Esophagus (tissue), 2 donors: ENCODE results near the gene PAX7. TPM values are rescaled to one million over a fixed set of nuclear protein-coding genes. Genes with fewer than 3 reads are reported as not detected.

ENCODE experiments used
- H3K27ac ChIP-seq, 2 donors: one replicate each; pipeline ENCODE4 v1.5.1; 2013; ENCODE audit warnings: low read depth in 2 of 2, mild to moderate bottlenecking in 2 of 2, inconsistent platforms in 1 of 2, low read length in 1 of 2, moderate library complexity in 1 of 2
- H3K27me3 ChIP-seq, 2 donors: one replicate each; pipeline ENCODE4 v1.6.1; 2013; ENCODE audit warnings: low read length in 2 of 2, control low read depth in 1 of 2, mild to moderate bottlenecking in 1 of 2; ENCODE audit not compliant: insufficient read depth in 2 of 2, control insufficient read depth in 1 of 2
- H3K36me3 ChIP-seq, 2 donors: one replicate each; pipeline ENCODE4 v1.6.1; 2013; ENCODE audit warnings: low read length in 1 of 2; ENCODE audit not compliant: control insufficient read depth in 2 of 2, insufficient read depth in 2 of 2
- H3K4me1 ChIP-seq, 2 donors: one replicate each; pipeline ENCODE4 v1.6.1; 2013; ENCODE audit warnings: low read length in 1 of 2; ENCODE audit not compliant: control insufficient read depth in 2 of 2, insufficient read depth in 2 of 2
- H3K4me3 ChIP-seq, 2 donors: one replicate each; pipeline ENCODE4 v1.5.1; 2013; ENCODE audit warnings: low read length in 2 of 2, mild to moderate bottlenecking in 2 of 2, low read depth in 1 of 2, moderate library complexity in 1 of 2
- H3K9me3 ChIP-seq, 2 donors: one replicate each; pipeline ENCODE4 v1.6.1; 2013; ENCODE audit warnings: mild to moderate bottlenecking in 2 of 2, low read depth in 1 of 2, low read length in 1 of 2, moderate library complexity in 1 of 2; ENCODE audit not compliant: control insufficient read depth in 2 of 2, insufficient read depth in 1 of 2
- WGBS, 2 donors: extraction: QIAGEN DNeasy Blood & Tissue Kit; methylation state at CpG; one replicate each; pipeline ENCODE4 v1.1.7; 2013; 5-methylcytosine and 5-hydroxymethylcytosine counted together
- polyA plus RNA-seq, 2 donors: library from polyadenylated mRNA; stranded (reverse); fragments of 200-250 nt; gene quantifications; one replicate each; pipeline ENCODE4 v1.2.3, GENCODE V29; 2013
- donor health status: healthy with polysubstance abuse.
- donor health status: Bipolar disorder and iron deficiency.

PAX7 gene
- polyA plus RNA-seq, 2 donors = not detected

DNA sequence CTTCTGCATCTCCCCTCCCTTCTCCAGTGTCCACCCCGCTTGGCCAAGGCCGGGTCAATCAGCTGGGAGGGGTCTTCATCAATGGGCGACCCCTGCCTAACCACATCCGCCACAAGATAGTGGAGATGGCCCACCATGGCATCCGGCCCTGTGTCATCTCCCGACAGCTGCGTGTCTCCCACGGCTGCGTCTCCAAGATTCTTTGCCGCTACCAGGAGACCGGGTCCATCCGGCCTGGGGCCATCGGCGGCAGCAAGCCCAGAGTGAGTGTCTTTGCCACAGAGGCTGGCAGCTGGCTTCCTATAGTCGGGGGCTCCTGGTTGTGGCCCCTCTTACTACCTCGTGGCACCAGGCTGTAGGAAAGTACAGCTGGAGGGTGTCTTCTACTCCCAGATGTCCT lies 3.6 kb downstream of the PAX7 start:
- Histone ChIP-seq H3K4me1 (no peaks in the 10 kb centered on the region), H3K36me3 (no peaks in the 10 kb centered on the region), H3K27ac (no peak overlapping the region), H3K27me3 (peaks cover 28 to 49% of the 10 kb centered on the region in 2 donors), H3K9me3 (no peaks in the 10 kb centered on the region), H3K4me3 (no peak overlapping the region)
- 13 to 19% methylated on average over 16 of the region's 16 CpGs for WGBS, 2 donors

DNA sequence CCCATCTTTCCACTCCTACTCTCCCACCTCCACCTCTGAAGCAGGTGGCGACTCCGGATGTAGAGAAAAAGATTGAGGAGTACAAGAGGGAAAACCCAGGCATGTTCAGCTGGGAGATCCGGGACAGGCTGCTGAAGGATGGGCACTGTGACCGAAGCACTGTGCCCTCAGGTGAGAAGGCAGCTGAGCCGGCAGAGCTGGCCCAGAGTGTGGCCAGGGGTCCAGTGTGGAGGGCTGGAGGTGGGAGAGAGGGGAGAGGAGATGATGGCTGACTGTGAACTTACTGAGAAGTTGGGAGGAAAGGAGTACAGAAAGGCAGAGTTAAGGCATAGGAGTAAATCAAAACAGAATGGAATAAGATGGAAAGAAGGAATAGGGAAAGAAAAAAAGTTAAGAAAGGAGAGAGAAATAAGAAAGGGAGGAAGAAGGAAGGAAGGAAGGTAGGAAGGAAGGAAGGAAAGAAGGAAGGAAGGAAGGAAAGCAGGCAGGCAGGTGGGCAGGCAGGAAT lies 4.5 kb downstream of the PAX7 start:
- H3K36me3 ChIP-seq = no peaks in the 10 kb centered on the region
- H3K27ac ChIP-seq = no peak overlapping the region
- WGBS, 2 donors = 10 to 11% methylated on average over 5 of the region's 5 CpGs
- H3K9me3 ChIP-seq = no peaks in the 10 kb centered on the region
- H3K4me1 ChIP-seq = no peaks in the 10 kb centered on the region
- no peak overlapping the region for H3K4me3 ChIP-seq
- H3K27me3 ChIP-seq = peaks cover 26 to 51% of the 10 kb centered on the region in 2 donors

DNA sequence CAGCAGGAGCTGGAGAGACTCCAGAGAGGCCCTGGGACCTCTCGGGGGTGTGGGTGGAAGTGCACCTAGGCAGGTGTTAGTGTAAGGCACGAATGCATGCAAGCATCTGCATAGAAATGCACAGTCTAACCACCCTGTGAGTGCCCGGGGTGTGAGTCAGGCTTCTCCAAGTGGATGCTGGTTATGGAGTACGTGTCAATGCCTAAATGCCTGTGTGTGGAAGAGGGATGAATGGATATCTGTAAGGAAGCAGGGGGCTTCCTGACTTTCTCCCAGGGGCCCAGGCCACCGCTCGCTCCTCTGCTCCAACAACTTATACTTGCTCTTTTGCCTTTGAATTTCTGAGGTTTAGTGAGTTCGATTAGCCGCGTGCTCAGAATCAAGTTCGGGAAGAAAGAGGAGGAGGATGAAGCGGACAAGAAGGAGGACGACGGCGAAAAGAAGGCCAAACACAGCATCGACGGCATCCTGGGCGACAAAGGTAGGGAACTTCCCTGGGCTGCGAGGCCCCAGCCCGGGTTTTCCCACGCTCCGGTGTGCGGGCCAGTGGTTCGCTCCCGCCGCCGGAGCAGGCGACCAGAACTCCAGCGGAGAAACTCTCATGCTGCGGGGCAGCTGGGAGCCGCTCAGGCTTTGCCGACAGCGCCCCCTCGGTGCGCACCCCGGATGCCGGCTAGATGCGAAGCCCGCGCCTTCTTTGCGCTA lies 5.4 kb downstream of the PAX7 start:
- Histone ChIP-seq H3K36me3 (no peaks in the 10 kb centered on the region), H3K27me3 (peaks cover 19 to 52% of the 10 kb centered on the region in 2 donors), H3K27ac (no peak overlapping the region), H3K4me1 (no peaks in the 10 kb centered on the region), H3K9me3 (no peaks in the 10 kb centered on the region), H3K4me3 (no peak overlapping the region)
- WGBS, 2 donors = 7 to 9% methylated on average over 40 of the region's 40 CpGs

DNA sequence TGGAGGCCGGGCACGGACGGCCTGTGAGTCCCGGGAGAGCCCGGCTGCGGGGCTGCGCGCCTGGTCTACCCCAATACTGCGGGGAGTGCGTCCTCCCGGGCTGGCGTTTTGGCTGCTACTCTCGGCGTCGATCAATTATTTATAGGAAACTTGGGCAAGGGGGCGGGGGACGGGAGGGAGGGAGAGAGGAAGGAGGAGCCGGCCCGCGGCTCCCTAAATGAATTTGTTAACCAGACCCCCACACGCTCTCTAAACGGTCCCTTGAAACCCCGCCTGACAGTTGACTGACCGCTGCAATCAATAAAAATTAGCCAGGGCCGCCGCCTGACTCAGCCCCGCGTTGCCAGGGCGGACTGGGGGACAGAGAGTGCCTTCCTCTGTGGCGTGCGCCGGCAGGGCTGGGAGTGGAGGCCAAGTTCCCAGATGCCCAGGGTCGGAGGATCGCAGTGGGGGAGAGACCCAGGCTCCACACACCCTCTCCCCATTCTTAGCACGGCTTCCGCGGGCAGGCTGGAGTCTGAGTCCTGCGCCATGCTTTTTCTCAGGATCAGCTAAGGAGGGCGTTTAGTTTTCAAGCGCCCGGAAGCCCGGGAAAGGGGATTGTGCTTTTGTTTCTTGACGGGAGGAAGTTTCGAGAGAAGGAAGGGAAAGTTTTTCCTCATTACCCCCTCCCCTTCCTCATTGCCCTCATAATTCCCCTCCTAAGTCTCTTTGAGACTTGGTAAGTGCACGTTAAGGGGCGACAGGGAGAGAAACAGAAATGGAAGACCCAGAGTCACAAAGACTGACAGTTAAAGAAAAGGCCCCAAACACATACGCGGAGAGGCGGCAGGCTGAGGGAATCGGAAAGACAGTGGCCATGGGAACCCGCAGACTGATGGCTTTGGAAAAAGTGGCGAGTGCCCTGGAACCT lies 6.2 kb downstream of the PAX7 start:
- H3K4me1 ChIP-seq = no peaks in the 10 kb centered on the region
- peaks cover 0 to 2% of the 10 kb centered on the region in 2 donors for H3K9me3 ChIP-seq
- WGBS, 2 donors = 5 to 9% methylated on average over 52 of the region's 52 CpGs
- no peaks in the 10 kb centered on the region for H3K36me3 ChIP-seq
- H3K4me3 ChIP-seq = no peak overlapping the region
- H3K27me3 ChIP-seq = peaks cover 17 to 50% of the 10 kb centered on the region in 2 donors
- H3K27ac ChIP-seq = no peak overlapping the region

DNA sequence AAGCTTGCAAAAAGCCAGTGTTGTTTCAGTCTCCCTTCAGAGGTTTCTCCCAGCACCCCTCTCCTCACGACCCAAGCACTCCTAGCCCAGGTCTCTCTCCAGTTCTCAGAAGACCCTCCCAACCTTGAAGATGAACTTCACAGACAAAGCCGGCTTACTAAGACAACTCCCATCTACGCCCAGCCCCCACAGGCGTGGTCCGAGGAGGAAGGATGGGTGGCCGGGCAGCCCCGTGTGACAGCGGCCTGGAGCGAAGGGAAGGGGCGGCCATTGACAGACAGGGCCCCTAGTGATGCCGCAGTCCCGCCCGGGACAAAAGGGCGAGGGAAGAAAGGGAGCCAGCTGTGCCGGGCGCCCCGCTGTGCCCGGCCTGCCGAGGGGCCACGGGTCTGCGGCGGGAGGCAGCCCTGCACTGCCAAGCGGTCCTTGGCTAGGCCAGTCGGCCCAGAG lies 6.9 kb downstream of the PAX7 start:
- Histone ChIP-seq H3K27me3 (peaks cover 12 to 49% of the 10 kb centered on the region in 2 donors), H3K4me3 (no peak overlapping the region), H3K27ac (no peak overlapping the region), H3K9me3 (peaks cover 0 to 2% of the 10 kb centered on the region in 2 donors), H3K4me1 (no peaks in the 10 kb centered on the region), H3K36me3 (no peaks in the 10 kb centered on the region)
- 14 to 20% methylated on average over 21 to 24 of the region's 24 CpGs for WGBS, 2 donors

DNA sequence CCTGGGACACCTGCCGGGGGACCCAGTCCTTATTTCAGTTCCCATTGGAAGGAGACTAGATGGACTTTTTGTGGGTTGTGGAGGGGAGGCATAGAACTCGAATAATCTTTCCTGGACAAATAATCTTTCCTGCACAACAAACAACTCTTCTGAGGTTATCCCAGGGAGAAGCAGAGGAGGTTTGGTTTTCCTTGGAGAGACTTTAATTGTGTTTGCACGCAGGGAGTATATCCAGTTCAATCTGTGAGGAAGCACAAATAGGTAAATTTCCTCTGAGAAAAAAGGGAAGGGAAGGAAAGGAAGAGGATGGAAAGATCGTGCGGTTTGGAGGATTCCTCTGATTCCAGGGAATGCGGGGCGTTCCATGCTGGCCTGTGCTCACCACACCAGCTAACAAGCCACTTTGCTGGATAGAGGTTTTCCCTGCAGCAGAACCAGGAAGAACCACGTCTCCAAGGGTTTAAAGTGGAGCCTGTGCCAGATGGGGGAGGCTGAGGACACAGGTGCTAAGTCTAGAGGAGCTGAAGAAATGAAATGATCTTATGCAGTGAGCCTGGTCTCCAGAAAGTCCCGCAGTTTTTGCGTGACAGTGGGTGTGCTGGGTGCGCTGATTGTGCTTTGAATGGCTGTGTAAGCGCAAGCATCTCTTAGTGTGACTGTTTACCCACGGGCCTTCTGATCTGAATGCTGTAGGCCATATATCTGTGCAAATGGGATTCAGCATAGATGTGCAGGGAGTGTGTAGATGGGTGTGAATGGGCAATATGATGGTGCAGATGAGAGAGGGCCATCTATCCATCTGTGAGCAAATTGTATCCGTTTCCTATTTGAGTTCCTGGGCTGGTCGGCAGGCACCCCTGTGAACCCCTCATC lies 7.6 kb downstream of the PAX7 start:
- WGBS, 2 donors = 15 to 22% methylated on average over 15 of the region's 15 CpGs
- Histone ChIP-seq H3K27me3 (peaks cover 13 to 53% of the 10 kb centered on the region in 2 donors), H3K4me3 (no peak overlapping the region), H3K36me3 (no peaks in the 10 kb centered on the region), H3K4me1 (peaks cover 0 to 3% of the 10 kb centered on the region in 2 donors), H3K27ac (no peak overlapping the region), H3K9me3 (peaks cover 0 to 2% of the 10 kb centered on the region in 2 donors)

DNA sequence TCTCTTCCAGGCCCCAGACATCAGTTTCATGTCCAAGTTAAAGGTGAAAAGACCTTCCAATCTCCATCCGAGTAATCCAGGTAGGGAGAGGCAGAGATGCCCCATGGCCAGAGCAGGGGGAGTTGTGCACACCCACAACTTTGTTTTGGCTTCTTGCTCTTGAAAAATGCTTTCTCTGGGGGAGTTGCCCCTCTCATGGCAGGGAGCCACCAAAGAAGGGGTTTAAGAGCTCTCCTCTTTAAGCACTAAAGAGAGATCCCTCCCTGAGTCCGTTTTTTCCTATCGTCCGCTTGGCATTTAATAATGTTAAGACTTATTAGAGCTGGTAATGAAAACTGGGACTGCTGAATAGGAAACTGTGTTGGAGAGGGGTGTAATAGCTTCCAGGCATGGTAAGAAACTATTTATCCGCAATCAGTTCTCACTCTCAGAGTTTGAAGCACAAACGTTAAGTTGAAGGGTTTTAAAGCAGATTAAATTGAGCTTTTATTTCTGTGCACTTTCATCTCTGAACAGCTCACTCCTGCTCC lies 8.3 kb downstream of the PAX7 start:
- Histone ChIP-seq H3K36me3 (no peaks in the 10 kb centered on the region), H3K4me1 (peaks cover 3 to 5% of the 10 kb centered on the region in 2 donors), H3K4me3 (no peak overlapping the region), H3K27me3 (peaks cover 13 to 49% of the 10 kb centered on the region in 2 donors), H3K27ac (no peak overlapping the region), H3K9me3 (peaks cover 0 to 2% of the 10 kb centered on the region in 2 donors)
- WGBS, 2 donors = 16 to 30% methylated on average over 6 of the region's 6 CpGs

DNA sequence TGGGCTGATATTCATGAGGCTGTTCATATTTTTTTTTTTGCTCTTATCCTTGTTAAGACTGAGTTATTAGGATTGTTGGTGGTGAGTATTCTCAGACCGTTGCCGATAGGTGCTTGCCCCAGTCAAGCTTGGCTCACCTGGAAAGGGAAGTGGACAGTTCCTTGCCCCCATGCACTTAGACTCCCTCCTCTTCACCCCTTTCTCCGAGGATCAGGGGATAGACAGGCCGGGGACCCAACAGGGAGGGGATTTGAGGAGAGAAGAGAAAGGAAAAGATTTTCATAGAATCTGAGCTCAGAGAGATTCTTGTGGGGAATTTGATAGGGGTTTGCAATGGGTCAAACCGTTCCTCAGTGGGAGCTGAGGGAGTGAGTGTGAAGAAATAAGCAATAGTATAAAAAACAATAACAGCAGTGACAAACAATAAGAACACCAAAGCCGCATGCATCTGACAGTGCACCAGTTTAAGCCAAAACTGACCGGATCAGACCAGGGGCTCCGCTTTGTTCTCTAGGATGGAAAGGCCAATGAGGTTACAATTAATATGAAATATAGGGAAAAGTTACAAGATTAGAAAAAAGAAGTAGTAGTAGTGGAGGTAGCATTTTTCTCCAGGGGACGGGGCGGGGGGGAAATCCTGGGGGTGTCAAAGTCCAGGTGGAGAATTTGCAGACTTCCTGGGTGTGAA lies 8.9 kb downstream of the PAX7 start:
- Histone ChIP-seq H3K27ac (no peak overlapping the region), H3K36me3 (no peaks in the 10 kb centered on the region), H3K9me3 (peaks cover 0 to 2% of the 10 kb centered on the region in 2 donors), H3K4me3 (no peak overlapping the region), H3K27me3 (peaks cover 16 to 51% of the 10 kb centered on the region in 2 donors), H3K4me1 (peaks cover 3 to 5% of the 10 kb centered on the region in 2 donors)
- WGBS, 2 donors = 19 to 28% methylated on average over 10 of the region's 10 CpGs
